Activated naive CD4-positive, alpha-beta T cell treated with anti-CD3 and anti-CD28 coated beads, Interleukin-2, amount 50 U/mL, for 16 hours (primary cell): ENCODE data around the gene C20orf204.
"Not testable (repeated sequence)": the region's sequence is repeated elsewhere in the genome, so short reads cannot be mapped to it uniquely, and the experiment has no call there.

Experiments used
- DNase-seq: peaks from one replicate; pipeline ENCODE4 v3.0.0-alpha.2; 2020

The C20orf204 gene

DNA sequence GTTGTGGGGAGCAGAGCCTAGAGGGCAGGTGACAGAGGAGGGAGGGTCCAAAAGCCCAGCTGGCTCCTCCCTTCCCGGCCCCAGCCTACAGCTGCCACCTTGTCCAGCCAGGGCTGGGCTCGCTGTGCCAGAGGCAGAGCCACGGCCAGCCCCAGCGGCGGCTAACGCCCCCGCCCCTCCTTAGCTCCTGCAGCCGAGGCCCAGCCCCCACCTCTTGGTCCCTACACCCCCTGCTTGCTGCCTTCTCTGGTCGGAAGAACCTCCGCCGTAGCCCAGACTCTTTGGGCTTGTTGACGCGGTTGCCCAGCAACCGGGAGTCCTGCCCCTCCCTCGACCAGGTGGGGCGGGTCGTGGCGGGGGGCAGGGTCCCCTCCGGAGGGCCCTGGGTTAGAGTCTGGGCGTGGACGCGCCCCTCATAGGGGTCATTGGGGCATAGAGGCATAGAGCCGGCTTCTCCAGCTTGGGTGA, 48.7 kb downstream of the C20orf204 start:
- no peak for DNase-seq

DNA sequence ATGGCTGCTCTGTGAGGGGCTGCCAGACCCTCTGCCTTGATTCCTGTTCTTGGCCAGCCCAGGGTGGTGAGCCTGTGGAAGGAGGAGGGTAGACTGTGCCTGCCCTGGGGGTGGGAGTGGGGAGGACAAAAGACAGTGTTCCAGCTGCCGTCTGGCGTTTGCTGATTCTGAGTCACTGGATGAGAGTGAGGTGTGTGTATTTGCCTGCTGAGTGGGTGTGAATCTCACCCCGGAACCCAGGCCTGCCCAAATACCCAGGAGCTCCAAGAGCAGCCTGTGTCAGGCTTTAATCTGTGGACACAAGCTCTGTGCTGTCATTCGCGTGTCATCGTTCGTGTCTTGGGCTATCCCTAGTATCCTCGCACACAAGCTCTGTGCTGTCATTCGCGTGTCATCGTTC, 50.8 kb downstream of the C20orf204 start:
- no peak for DNase-seq

DNA sequence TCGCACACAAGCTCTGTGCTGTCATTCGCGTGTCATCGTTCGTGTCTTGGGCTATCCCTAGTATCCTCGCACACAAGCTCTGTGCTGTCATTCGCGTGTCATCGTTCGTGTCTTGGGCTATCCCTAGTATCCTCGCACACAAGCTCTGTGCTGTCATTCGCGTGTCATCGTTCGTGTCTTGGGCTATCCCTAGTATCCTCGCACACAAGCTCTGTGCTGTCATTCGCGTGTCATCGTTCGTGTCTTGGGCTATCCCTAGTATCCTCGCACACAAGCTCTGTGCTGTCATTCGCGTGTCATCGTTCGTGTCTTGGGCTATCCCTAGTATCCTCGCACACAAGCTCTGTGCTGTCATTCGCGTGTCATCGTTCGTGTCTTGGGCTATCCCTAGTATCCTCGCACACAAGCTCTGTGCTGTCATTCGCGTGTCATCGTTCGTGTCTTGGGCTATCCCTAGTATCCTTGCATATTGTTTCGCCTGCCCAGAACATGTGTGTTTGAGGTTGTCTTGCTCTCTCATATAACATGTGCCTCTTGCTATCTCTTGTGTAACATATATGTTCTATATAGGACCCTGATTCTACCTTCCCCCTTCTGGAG, 51.3 kb downstream of the C20orf204 start:
- not testable (repeated sequence) for DNase-seq

DNA sequence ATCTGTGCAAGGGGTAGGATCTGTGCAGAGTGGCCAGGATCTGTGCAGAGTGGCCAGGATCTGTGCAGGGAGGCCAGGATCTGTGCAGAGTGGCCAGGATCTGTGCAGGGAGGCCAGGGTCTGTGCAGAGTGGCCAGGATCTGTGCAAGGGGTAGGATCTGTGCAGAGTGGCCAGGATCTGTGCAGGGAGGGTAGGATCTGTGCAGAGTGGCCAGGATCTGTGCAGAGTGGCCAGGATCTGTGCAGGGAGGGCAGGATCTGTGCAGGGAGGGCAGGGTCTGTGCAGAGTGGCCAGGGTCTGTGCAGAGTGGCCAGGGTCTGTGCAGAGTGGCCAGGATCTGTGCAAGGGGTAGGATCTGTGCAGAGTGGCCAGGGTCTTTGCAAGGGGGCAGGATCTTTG, 52.6 kb downstream of the C20orf204 start:
- not testable (repeated sequence) for DNase-seq
